Calu3 (cell line): ENCODE data around the gene TANGO6. TPM values are rescaled to one million over a fixed set of nuclear protein-coding genes. Genes with fewer than 3 reads are reported as not detected.

ENCODE experiments used
- BruUV-seq: library from RNA; stranded (reverse); fragments of 400-500 nt; replicated peaks from 2 replicates; lab custom pipeline; 2021; lab: Mats Ljungman, UMichigan
- CTCF ChIA-PET: fragments of 300-600 bp; sonication (Branson Sonifier 250); formaldehyde crosslinking; loops from one replicate; lab custom pipeline; 2022; ENCODE audit warnings: antibody characterized with exemption; lab: Charles Lee
- DNase-seq: peaks from one replicate; pipeline ENCODE4 v3.0.0; 2022
- H3K27ac Mint-ChIP-seq: one replicate; pipeline ENCODE4 v1.8.0; 2022; ENCODE audit warnings: mixed read lengths; ENCODE audit not compliant: unreplicated experiment
- H3K27me3 Mint-ChIP-seq: one replicate; pipeline ENCODE4 v1.8.0; 2022; ENCODE audit warnings: mixed read lengths; ENCODE audit not compliant: unreplicated experiment
- H3K36me3 Mint-ChIP-seq: one replicate; pipeline ENCODE4 v1.8.0; 2022; ENCODE audit warnings: mild to moderate bottlenecking, moderate library complexity, mixed read lengths; ENCODE audit not compliant: insufficient read depth, unreplicated experiment
- H3K4me1 Mint-ChIP-seq: one replicate; pipeline ENCODE4 v1.8.0; 2022; ENCODE audit warnings: mild to moderate bottlenecking, low read depth, mixed read lengths; ENCODE audit not compliant: unreplicated experiment
- H3K4me3 Mint-ChIP-seq: one replicate; pipeline ENCODE4 v1.8.0; 2022; ENCODE audit warnings: mild to moderate bottlenecking, low read depth, moderate library complexity, mixed read lengths; ENCODE audit not compliant: unreplicated experiment
- H3K9me3 Mint-ChIP-seq: one replicate; pipeline ENCODE4 v1.8.0; 2022; ENCODE audit warnings: low read depth, mixed read lengths; ENCODE audit not compliant: unreplicated experiment
- intact Hi-C: fragments of 100-400 bp; cut with micrococcal nuclease; formaldehyde crosslinking; loops from one replicate; pipeline ENCODE4 v1.10.0; 2022; ENCODE audit not compliant: unreplicated experiment
- total RNA-seq: library from RNA; stranded (reverse); gene quantifications from 2 replicates; pipeline ENCODE4 v1.2.3, GENCODE V29; 2022
- TF ChIP-seq, protein P1 (sequence below): fragments of 200-600 bp; IDR thresholded peaks from one replicate; pipeline ENCODE4 v1.8.0; 2022; ENCODE audit warnings: antibody characterized with exemption; ENCODE audit not compliant: unreplicated experiment

TANGO6 gene
- total RNA-seq, 1 experiment from 2014 or later: 18.0 TPM

DNA sequence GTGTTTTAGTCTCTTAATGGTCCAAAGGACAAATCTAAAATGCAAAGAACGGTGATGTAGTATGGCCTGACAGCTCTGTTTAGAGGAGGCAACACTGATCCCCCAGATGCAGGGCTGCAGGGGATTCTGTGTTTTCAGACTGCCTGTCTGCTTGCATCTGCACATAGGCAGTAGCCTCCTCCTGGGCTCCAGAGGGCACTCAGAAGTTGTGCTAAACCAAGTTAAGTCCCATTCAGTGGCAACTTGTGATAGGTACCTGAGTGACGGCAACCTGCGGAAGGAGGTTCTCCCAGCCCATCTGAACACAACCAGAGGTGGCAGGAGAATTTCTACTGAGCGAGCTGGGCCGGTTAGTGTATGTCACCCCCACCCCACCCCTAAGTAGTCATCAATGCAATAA lies 272.0 kb downstream of the TANGO6 start:
- H3K27ac Mint-ChIP-seq: no peak overlapping the region
- no peaks in the 10 kb centered on the region for H3K9me3 Mint-ChIP-seq
- TSS peak; percentile 13 for BruUV-seq
- CTCF ChIA-PET: no interaction called here
- H3K4me1 Mint-ChIP-seq: peaks cover 11% of the 10 kb centered on the region
- no peak for DNase-seq
- H3K4me3 Mint-ChIP-seq: no peak overlapping the region
- TF ChIP-seq, protein P1, sequence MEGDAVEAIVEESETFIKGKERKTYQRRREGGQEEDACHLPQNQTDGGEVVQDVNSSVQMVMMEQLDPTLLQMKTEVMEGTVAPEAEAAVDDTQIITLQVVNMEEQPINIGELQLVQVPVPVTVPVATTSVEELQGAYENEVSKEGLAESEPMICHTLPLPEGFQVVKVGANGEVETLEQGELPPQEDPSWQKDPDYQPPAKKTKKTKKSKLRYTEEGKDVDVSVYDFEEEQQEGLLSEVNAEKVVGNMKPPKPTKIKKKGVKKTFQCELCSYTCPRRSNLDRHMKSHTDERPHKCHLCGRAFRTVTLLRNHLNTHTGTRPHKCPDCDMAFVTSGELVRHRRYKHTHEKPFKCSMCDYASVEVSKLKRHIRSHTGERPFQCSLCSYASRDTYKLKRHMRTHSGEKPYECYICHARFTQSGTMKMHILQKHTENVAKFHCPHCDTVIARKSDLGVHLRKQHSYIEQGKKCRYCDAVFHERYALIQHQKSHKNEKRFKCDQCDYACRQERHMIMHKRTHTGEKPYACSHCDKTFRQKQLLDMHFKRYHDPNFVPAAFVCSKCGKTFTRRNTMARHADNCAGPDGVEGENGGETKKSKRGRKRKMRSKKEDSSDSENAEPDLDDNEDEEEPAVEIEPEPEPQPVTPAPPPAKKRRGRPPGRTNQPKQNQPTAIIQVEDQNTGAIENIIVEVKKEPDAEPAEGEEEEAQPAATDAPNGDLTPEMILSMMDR: no peak
- H3K36me3 Mint-ChIP-seq: peaks cover 75% of the 10 kb centered on the region
- intact Hi-C loops: loop anchor here (10.0 kb wide), 1 partner anchor 411 kb away; no protein-coding TSS in a partner anchor
- no peaks in the 10 kb centered on the region for H3K27me3 Mint-ChIP-seq

DNA sequence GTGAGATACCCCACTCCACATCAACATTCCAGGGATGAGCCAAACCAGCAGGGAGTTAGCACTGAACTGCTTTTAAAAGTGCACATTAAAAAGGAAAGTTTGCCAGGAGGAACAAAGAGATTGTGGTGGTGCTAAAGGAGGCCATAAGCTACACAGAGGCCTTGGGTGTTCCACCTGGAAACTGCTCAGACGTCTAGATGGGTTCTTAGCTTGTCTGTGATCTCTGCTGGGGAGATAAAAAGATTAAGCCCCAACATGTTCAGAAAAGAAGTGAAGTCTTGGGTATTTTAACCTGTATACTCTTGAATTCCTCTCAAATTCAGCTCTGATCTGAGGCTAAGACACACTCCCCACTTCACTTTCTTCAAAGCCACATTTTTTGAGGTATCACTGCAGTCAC lies 272.5 kb downstream of the TANGO6 start:
- peaks cover 73% of the 10 kb centered on the region for H3K36me3 Mint-ChIP-seq
- CTCF ChIA-PET: no interaction called here
- intact Hi-C loops: loop anchor here (10.0 kb wide), 1 partner anchor 411 kb away; no protein-coding TSS in a partner anchor
- peaks cover 11% of the 10 kb centered on the region for H3K4me1 Mint-ChIP-seq
- no peaks in the 10 kb centered on the region for H3K9me3 Mint-ChIP-seq
- no peak for DNase-seq
- no peak overlapping the region for H3K4me3 Mint-ChIP-seq
- no TSS peak for BruUV-seq
- TF ChIP-seq, protein P1: no peak
- H3K27me3 Mint-ChIP-seq: no peaks in the 10 kb centered on the region
- no peak overlapping the region for H3K27ac Mint-ChIP-seq

DNA sequence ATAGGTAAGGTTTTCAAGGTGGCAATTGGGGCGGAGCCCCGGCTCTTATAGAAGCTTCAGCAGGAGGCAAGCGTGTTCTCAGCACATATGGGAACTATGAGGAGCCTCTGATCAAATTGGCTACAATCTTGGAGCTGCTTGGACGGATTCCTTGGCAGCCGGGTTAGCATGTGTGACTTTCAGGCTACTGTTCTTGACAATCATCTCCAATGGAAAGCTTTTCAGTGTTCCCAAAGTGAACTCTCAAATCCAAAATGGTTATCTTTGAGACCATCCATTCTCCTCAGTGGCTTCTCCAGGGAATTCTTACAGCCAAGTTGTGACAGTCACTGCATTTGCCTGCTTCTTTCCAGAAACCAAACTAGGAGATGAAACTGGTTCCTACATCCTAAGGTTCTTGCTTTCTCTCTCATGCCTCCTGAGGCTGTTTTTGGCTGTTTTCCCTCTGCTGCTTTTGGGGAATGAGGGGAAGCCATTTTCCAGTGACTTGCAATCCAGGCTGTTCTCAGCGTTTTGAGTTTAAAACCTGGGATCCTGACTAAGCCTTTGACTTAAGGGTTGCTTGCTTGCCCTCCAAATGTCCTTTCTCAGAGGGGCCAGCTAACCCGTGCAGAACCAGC lies 273.0 kb downstream of the TANGO6 start:
- no peak for DNase-seq
- intact Hi-C loops: loop anchor here (10.0 kb wide), 1 partner anchor 412 kb away; no protein-coding TSS in a partner anchor
- CTCF ChIA-PET: interaction anchor here (0.6 kb wide), 1 partner anchor 1401 kb away, joined by 4 read pairs; no protein-coding TSS in a partner anchor
- Mint-ChIP-seq H3K27ac (no peak overlapping the region), H3K36me3 (peaks cover 76% of the 10 kb centered on the region), H3K27me3 (no peaks in the 10 kb centered on the region), H3K4me3 (no peak overlapping the region), H3K4me1 (peaks cover 10% of the 10 kb centered on the region), H3K9me3 (no peaks in the 10 kb centered on the region)
- BruUV-seq: no TSS peak
- TF ChIP-seq, protein P1: no peak

DNA sequence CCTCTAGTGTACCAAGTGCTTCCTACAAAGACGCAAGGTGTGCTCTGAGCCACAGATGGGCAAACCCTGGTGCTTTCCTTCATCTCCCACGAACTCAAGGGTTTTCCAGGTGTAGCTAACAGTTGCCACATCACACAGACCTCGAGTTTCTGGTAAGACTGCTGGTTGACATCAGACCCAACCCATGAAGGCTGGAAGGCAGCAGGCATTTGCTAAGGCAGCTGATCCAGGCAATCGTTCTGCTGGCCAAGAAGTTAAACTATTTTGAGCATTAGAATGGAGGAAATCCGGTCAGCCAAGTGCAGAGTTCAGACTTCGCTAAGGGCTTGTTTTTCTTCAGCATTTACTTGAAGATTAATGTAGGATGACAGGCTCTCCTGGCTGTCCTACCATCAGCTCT lies 273.6 kb downstream of the TANGO6 start:
- no TSS peak for BruUV-seq
- intact Hi-C loops: loop anchor here (10.0 kb wide), 1 partner anchor 412 kb away; no protein-coding TSS in a partner anchor
- TF ChIP-seq, protein P1: no peak
- Mint-ChIP-seq H3K4me1 (peaks cover 5% of the 10 kb centered on the region), H3K9me3 (no peaks in the 10 kb centered on the region), H3K36me3 (peaks cover 72% of the 10 kb centered on the region), H3K27me3 (no peaks in the 10 kb centered on the region), H3K27ac (no peak overlapping the region), H3K4me3 (no peak overlapping the region)
- CTCF ChIA-PET: interaction anchor here (0.7 kb wide), 1 partner anchor 269 kb away, joined by 4 read pairs; no protein-coding TSS in a partner anchor
- no peak for DNase-seq
